A549 (cell line): ENCODE measurements around the gene PRKCD.

Experiments used
- BHLHE40 ChIP-seq: IDR thresholded peaks from 2 replicates; pipeline ENCODE4 v1.6.1; 2012; ENCODE audit warnings: low read depth, low read length, inconsistent platforms
- CBX8 ChIP-seq: fragments of 200-600 bp; sonication (generic); IDR thresholded peaks from 2 replicates; pipeline ENCODE4 v1.6.1; 2016
- CHD4 ChIP-seq: fragments of 200-600 bp; sonication (generic); IDR thresholded peaks from 2 replicates; pipeline ENCODE4 v1.6.1; 2016; ENCODE audit warnings: antibody characterized with exemption, mild to moderate bottlenecking, borderline replicate concordance
- JUN ChIP-seq, 2 experiments: fragments of >200 bp; sonication (Bioruptor Twin); formaldehyde crosslinking; IDR thresholded peaks; 2 replicates in 1 of 2; 3 replicates in 1 of 2; pipeline ENCODE4 v1.6.1; 2016 to 2017
- JUNB ChIP-seq: fragments of >200 bp; sonication (Bioruptor Twin); formaldehyde crosslinking; IDR thresholded peaks from 2 replicates; pipeline ENCODE4 v1.6.1; 2016
- NR3C1 ChIP-seq: fragments of >200 bp; sonication (Bioruptor Twin); formaldehyde crosslinking; IDR thresholded peaks from 3 replicates; pipeline ENCODE4 v1.6.1; 2017
- POLR2A ChIP-seq: IDR thresholded peaks from 2 replicates; pipeline ENCODE4 v1.6.1; 2012; ENCODE audit warnings: mild to moderate bottlenecking, low read length
- POLR2AphosphoS2 ChIP-seq: conservative IDR thresholded peaks from 2 replicates; pipeline ENCODE4 v1.6.1; 2012; ENCODE audit warnings: low read length, improper control_type of control experiment, inconsistent platforms
- RAD21 ChIP-seq, 2 experiments: fragments of >200 bp in 1 of 2; sonication (Bioruptor Twin) in 1 of 2; formaldehyde crosslinking in 1 of 2; IDR thresholded peaks in 1 of 2; conservative IDR thresholded peaks in 1 of 2; 2 replicates in 1 of 2; 3 replicates in 1 of 2; pipeline ENCODE4 v1.6.1; 2012 to 2018; ENCODE audit warnings: inconsistent platforms in 1 of 2
- RFX5 ChIP-seq: fragments of 450-650 bp; IDR thresholded peaks from 2 replicates; pipeline ENCODE4 v1.7.1; 2014; ENCODE audit warnings: antibody characterized with exemption, mild to moderate bottlenecking, moderate library complexity
- ZFP36 ChIP-seq: fragments of 450-650 bp; IDR thresholded peaks from 2 replicates; pipeline ENCODE4 v1.6.1; 2014; ENCODE audit warnings: borderline replicate concordance; ENCODE audit not compliant: partially characterized antibody
- ZSCAN20 ChIP-seq: fragments of 250-450 bp; sonication (Bioruptor Pico); IDR thresholded peaks from 2 replicates; pipeline ENCODE4 v1.8.0; 2022; ENCODE audit warnings: mild to moderate bottlenecking, moderate library complexity
- TF ChIP-seq, protein P1 (sequence below): fragments of 450-650 bp; IDR thresholded peaks from 2 replicates; pipeline ENCODE4 v1.6.1; 2014; ENCODE audit warnings: antibody characterized with exemption
- TF ChIP-seq, protein P2 (sequence below): fragments of >200 bp; sonication (Bioruptor Twin); formaldehyde crosslinking; IDR thresholded peaks from 3 replicates; pipeline ENCODE4 v1.5.1; 2016

DNA sequence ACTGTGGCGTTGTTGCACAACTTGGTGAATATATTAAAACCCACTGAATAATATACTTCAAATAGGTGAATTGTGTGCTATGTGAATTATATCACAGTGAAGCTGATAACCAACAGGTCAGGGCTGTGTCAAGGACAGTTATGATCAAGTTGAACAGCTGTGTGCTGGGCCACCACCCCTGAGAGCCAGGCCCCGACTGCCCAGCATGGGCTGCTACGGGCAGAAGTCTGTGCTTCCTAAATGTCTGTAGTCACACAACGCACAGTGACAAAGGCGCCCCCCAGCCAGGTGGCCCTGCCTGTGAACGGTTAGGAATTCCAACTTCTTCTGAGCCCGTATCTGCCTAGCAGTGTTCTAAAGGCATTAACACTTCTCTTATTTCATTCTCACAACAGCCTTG lies 62.0 kb downstream of the PRKCD start:
- TF ChIP-seq, protein P1, sequence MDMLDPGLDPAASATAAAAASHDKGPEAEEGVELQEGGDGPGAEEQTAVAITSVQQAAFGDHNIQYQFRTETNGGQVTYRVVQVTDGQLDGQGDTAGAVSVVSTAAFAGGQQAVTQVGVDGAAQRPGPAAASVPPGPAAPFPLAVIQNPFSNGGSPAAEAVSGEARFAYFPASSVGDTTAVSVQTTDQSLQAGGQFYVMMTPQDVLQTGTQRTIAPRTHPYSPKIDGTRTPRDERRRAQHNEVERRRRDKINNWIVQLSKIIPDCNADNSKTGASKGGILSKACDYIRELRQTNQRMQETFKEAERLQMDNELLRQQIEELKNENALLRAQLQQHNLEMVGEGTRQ: no peak
- TF ChIP-seq BHLHE40 (no peak), RFX5 (no peak), RAD21 (conservative IDR thresholded peaks at IDR 0.05 in 1 of 2, IDR thresholded peaks at IDR 0.05 in 1 of 2) (no peak), JUN (IDR thresholded peaks at IDR 0.05) (no peak), CHD4 (no peak), NR3C1 (no peak), POLR2A (no peak), ZSCAN20 (CRISPR knock-in tag) (no peak), POLR2AphosphoS2 (no peak), ZFP36 (no peak), CBX8 (no peak), JUNB (no peak)
- TF ChIP-seq, protein P2, sequence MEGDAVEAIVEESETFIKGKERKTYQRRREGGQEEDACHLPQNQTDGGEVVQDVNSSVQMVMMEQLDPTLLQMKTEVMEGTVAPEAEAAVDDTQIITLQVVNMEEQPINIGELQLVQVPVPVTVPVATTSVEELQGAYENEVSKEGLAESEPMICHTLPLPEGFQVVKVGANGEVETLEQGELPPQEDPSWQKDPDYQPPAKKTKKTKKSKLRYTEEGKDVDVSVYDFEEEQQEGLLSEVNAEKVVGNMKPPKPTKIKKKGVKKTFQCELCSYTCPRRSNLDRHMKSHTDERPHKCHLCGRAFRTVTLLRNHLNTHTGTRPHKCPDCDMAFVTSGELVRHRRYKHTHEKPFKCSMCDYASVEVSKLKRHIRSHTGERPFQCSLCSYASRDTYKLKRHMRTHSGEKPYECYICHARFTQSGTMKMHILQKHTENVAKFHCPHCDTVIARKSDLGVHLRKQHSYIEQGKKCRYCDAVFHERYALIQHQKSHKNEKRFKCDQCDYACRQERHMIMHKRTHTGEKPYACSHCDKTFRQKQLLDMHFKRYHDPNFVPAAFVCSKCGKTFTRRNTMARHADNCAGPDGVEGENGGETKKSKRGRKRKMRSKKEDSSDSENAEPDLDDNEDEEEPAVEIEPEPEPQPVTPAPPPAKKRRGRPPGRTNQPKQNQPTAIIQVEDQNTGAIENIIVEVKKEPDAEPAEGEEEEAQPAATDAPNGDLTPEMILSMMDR: no peak
